DOHH2 (cell line): Measurements from ENCODE around the gene RAB3D.

Source experiments
- EZH2phosphoT487 ChIP-seq: fragments of 200-600 bp; sonication (generic); IDR thresholded peaks from 2 replicates; pipeline ENCODE4 v1.6.1; 2017; ENCODE audit warnings: borderline replicate concordance, mild to moderate bottlenecking, antibody characterized with exemption, low read length, moderate library complexity, mixed read lengths
- TF ChIP-seq, protein P1 (sequence below): fragments of 200-600 bp; sonication (generic); IDR thresholded peaks from one replicate; pipeline ENCODE4 v1.5.1; 2014; ENCODE audit warnings: antibody characterized with exemption, mild to moderate bottlenecking, low read depth, low read length; ENCODE audit not compliant: poor library complexity, severe bottlenecking

DNA sequence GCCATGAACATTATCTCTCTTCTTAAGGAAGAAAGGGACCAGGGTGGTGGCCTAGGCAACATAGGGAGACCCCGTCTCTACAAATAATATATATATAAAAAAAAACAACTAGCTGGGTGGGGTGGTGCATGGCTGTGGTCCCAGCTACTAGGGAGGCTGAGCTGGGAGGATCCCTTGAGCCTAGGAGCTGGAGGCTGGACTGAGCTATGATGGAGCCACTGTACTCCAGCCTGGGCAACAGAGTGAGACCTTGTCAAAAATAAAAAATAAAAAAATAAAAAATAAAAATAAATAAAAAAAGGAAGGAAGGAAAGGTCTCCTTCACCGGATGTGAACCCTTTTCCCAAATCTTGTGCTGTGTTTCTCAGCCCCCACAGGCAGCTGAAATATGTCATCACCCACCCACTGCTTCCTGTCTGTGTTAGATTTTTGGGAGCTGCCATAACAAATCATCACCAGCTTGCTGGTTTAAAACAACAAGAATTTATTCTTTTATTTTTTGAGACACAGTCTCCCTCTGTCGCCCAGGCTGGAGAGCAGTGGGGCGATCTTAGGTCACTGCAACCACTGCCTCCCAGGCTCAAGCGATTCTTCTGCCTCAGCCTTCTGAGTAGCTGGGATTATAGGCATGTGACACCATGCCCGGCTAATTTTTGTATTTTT lies 53.0 kb downstream of the RAB3D start:
- TF ChIP-seq, protein P1, sequence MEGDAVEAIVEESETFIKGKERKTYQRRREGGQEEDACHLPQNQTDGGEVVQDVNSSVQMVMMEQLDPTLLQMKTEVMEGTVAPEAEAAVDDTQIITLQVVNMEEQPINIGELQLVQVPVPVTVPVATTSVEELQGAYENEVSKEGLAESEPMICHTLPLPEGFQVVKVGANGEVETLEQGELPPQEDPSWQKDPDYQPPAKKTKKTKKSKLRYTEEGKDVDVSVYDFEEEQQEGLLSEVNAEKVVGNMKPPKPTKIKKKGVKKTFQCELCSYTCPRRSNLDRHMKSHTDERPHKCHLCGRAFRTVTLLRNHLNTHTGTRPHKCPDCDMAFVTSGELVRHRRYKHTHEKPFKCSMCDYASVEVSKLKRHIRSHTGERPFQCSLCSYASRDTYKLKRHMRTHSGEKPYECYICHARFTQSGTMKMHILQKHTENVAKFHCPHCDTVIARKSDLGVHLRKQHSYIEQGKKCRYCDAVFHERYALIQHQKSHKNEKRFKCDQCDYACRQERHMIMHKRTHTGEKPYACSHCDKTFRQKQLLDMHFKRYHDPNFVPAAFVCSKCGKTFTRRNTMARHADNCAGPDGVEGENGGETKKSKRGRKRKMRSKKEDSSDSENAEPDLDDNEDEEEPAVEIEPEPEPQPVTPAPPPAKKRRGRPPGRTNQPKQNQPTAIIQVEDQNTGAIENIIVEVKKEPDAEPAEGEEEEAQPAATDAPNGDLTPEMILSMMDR, result no peak
- no peak for TF ChIP-seq EZH2phosphoT487
